GM21367 (cell line): ENCODE measurements around the gene ADAMTS18.
"Not testable (repeated sequence)": the region's sequence is repeated elsewhere in the genome, so short reads cannot be mapped to it uniquely, and the experiment has no call there.

Source experiments
- ATAC-seq: cut with Tn5 transposase; IDR thresholded peaks from one replicate; pipeline ENCODE4 v1.9.1; 2021; ENCODE audit not compliant: unreplicated experiment

The ADAMTS18 gene

GRCh38 chr16:77290451-77291115 is 144.3 kb downstream of the ADAMTS18 start:
- ATAC-seq: no peak

GRCh38 chr16:77289331-77289809 is 145.5 kb downstream of the ADAMTS18 start:
- no peak for ATAC-seq

GRCh38 chr16:77288222-77288621 is 146.6 kb downstream of the ADAMTS18 start:
- ATAC-seq: no peak

GRCh38 chr16:77285676-77286075 is 149.2 kb downstream of the ADAMTS18 start:
- no peak for ATAC-seq

- ATAC-seq: no peak
These were observed 152.5 kb downstream of the ADAMTS18 start for GRCh38 chr16:77282345-77282744.

- ATAC-seq: not testable (repeated sequence)
These were observed 155.5 kb downstream of the ADAMTS18 start for GRCh38 chr16:77279316-77279715.

GRCh38 chr16:77277571-77277970 is 157.3 kb downstream of the ADAMTS18 start:
- ATAC-seq: no peak

GRCh38 chr16:77277141-77277540 is 157.7 kb downstream of the ADAMTS18 start:
- ATAC-seq: no peak

GRCh38 chr16:77276661-77277060 is 158.2 kb downstream of the ADAMTS18 start:
- no peak for ATAC-seq

GRCh38 chr16:77275303-77275702 is 159.5 kb downstream of the ADAMTS18 start:
- not testable (repeated sequence) for ATAC-seq

- ATAC-seq: no peak
These were observed 161.0 kb downstream of the ADAMTS18 start for GRCh38 chr16:77273815-77274214.

GRCh38 chr16:77271532-77272426 is 163.1 kb downstream of the ADAMTS18 start:
- ATAC-seq: no peak

- not testable (repeated sequence) for ATAC-seq
These were observed 168.6 kb downstream of the ADAMTS18 start for GRCh38 chr16:77266185-77266584.

- no peak for ATAC-seq
These were observed 171.9 kb downstream of the ADAMTS18 start for GRCh38 chr16:77262971-77263370.

GRCh38 chr16:77250400-77250799 is 184.4 kb downstream of the ADAMTS18 start:
- no peak for ATAC-seq

GRCh38 chr16:77246150-77246549 is 188.7 kb downstream of the ADAMTS18 start:
- ATAC-seq: no peak

- not testable (repeated sequence) for ATAC-seq
These were observed 192.4 kb downstream of the ADAMTS18 start for GRCh38 chr16:77242471-77242870.

- no peak for ATAC-seq
These were observed 196.2 kb downstream of the ADAMTS18 start for GRCh38 chr16:77238593-77238992.

- ATAC-seq: peak; percentile 98
These were observed 198.7 kb downstream of the ADAMTS18 start for GRCh38 chr16:77236063-77236511.

GRCh38 chr16:77234611-77235010 is 200.2 kb downstream of the ADAMTS18 start:
- no peak for ATAC-seq

- ATAC-seq: no peak
These were observed 200.9 kb downstream of the ADAMTS18 start for GRCh38 chr16:77233799-77234519.
